GM13977 (cell line): ENCODE data around the gene LIMK1.

ENCODE experiments used
- DNase-seq: peaks from one replicate; pipeline ENCODE4 v3.0.0; 2012; ENCODE audit warnings: low spot score
- in situ Hi-C: fragments of 300-500 bp; cut with MboI; formaldehyde crosslinking; loops from one replicate; pipeline ENCODE4 v1.12.0; 2022; ENCODE audit warnings: low sequenced_read_pairs, low pct_unique_long_range_greater_than_20kb, mixed read lengths, inconsistent platforms; ENCODE audit not compliant: unreplicated experiment
- TF ChIP-seq, protein P1 (sequence below): IDR thresholded peaks from 2 replicates; pipeline ENCODE4 v1.5.1; 2012; ENCODE audit warnings: mild to moderate bottlenecking, control low read depth; ENCODE audit not compliant: insufficient read depth; ENCODE audit errors: extremely low read depth, missing control alignments

The LIMK1 gene

DNA sequence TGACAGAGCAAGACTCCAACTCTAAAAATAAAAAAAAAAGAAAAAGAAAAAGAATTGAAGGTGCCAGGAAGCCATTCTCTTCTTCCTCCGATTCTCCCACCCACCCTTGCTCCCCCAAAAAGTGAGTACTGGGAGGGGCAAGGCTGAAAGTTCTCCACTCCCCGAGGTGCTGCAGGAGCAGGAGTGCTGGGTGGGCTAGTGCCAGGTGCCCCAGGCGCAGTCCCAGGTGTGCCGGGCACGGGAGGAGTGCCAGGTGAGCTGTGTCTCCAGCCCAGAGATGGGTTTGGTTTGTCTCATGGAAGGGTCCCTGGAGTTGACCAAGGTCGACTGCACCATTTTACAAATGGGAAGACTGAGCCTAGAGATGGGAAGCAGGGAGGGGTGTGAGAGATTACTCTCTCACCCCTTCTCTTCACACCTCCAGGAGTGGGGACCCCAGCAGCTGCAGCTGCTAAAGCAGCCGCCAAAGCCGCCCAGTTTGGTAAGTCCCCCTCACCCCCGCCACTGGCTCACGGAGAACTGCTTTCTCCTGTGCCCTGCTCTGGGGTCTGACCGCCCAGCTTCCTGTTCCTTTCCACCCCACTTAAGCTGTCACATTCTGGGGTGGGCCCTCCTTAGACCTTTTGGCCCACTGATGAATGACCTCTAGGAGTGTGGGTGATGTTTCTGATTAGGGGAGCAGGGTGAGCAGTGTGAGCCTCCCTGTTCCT lies 26.2 kb upstream of the LIMK1 start:
- TF ChIP-seq, protein P1, sequence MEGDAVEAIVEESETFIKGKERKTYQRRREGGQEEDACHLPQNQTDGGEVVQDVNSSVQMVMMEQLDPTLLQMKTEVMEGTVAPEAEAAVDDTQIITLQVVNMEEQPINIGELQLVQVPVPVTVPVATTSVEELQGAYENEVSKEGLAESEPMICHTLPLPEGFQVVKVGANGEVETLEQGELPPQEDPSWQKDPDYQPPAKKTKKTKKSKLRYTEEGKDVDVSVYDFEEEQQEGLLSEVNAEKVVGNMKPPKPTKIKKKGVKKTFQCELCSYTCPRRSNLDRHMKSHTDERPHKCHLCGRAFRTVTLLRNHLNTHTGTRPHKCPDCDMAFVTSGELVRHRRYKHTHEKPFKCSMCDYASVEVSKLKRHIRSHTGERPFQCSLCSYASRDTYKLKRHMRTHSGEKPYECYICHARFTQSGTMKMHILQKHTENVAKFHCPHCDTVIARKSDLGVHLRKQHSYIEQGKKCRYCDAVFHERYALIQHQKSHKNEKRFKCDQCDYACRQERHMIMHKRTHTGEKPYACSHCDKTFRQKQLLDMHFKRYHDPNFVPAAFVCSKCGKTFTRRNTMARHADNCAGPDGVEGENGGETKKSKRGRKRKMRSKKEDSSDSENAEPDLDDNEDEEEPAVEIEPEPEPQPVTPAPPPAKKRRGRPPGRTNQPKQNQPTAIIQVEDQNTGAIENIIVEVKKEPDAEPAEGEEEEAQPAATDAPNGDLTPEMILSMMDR = no peak
- DNase-seq = no peak
- in situ Hi-C loops = no loop called here

DNA sequence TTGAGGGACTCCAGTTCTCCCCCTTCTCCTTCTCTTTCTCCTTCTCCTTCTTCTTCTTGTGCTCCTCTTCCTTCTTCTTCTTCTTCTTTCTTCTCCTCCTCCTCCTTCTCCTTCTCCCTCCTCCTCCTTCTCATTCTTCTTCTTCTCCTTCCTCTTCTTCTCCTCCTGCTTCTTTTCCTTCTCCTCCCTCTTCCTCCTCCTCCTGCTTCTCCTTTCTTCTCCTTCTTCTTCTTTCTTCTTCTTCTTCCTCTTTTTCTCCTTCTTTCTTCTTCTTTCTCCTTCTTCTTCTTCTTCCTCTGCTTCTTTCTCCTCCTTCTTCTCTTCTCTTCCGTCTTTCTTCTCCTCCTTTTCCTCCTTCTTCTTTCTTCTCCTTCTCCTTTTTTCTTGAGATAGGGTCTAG lies 25.6 kb upstream of the LIMK1 start:
- no peak for DNase-seq
- in situ Hi-C loops = no loop called here
- TF ChIP-seq, protein P1 = no peak

DNA sequence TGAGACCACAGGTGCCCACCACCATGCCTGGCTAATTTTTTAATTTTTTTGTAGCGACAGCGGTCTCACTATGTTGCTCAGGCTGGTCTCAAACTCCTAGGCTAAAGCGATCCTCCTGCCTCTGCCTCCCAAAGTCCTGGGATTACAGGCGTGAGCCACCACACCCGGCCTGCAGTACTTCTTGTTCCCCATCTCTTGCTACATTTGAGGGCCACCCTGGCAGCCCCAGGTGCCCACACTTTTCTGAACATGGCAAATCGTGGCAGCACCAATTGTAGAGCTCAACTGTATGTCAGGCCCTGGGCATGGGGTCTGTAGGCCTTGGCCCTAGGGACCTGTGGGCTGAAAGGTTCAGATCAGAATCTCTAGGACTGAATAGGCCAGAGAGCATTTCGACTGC lies 25.1 kb upstream of the LIMK1 start:
- DNase-seq = no peak
- in situ Hi-C loops = no loop called here
- TF ChIP-seq, protein P1 = no peak

DNA sequence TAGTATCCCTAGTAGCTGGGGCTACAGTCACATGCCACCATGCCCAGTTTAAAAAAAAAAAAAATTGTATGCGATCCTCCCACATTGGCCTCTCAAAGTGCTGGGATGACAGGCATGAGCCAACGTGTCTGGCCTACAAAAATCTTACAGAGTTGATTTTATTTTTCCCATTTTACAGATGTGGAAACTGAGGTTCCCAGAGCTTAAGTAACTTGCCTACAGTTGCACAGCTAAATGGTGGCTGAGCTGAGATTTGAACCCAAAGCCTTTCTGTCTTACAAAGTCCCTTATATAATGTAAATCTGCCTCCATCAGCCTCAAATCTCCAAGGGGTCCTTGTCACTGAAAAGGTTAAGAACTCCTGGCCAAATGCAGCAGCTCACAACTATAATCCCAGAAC lies 24.6 kb upstream of the LIMK1 start:
- DNase-seq = no peak
- TF ChIP-seq, protein P1 = no peak
- in situ Hi-C loops = no loop called here

DNA sequence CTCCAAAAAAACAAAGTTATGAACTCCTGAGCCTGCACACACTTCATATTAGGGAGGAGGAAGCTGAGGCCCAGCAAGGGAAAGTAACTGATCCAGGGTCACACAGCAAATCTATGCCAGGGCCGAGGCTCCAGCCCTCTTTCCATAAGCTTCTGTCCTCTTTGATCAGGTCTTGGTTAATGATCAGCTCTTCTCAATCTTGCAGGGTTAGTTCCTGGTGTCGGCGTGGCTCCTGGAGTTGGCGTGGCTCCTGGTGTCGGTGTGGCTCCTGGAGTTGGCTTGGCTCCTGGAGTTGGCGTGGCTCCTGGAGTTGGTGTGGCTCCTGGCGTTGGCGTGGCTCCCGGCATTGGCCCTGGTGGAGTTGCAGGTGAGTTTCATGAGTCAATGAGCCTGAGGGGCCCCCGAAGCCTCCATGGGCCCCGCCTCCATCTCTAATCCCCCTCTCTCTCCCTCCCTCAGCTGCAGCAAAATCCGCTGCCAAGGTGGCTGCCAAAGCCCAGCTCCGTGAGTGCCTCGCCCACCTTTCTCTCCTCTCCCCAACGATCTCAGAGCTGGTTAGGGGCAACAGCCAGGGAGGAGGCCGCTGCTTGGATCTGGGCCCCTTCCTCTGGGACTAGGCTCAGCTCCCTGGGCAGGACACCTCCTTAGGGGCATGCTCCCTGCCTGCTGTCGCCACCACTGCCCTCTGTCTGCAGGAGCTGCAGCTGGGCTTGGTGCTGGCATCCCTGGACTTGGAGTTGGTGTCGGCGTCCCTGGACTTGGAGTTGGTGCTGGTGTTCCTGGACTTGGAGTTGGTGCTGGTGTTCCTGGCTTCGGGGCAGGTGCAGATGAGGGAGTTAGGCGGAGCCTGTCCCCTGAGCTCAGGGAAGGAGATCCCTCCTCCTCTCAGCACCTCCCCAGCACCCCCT lies 23.7 kb upstream of the LIMK1 start:
- TF ChIP-seq, protein P1 = no peak
- in situ Hi-C loops = loop anchor here (10.0 kb wide), 1 partner anchor 345 kb away; no protein-coding TSS in a partner anchor
- DNase-seq = no peak

DNA sequence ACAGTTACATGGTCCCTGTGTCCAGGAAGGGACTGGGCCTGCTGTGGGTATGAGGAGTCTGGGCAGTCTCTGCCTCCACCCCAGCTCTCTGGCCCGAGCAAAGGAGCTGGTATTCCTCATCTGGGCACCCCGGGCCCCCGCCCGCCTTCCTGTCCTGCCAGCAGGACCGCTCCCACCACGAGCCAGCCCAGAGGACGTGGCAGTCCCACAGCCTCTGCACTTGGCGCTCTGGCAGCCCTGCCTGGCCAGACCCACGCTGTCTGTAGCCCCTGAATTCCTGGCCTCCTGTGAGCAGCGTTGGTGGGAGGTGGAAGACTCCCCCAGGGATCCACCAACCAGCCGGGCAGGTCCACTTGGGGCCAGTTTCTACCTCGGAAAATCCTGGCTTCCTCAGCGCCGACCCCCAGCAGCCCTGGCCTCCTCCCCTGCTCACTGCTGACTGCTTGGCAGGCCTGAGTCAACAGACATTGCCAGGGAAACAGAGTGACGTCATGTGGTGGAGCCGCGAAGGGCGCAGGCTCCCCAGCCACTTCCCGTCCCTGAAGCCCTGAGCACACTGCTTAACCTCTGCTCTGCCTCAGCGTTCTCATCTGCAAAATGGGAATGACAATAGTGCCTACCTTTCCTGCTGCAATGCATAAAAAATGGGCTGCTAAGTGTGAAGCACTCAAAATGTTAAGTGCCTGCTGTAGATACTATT lies 21.6 kb upstream of the LIMK1 start:
- peak; percentile 75 for DNase-seq
- TF ChIP-seq, protein P1 = no peak
- in situ Hi-C loops = loop anchor here (10.0 kb wide), 1 partner anchor 343 kb away; no protein-coding TSS in a partner anchor
